ENCODE results near the gene MFAP2. TPM values are rescaled to one million over a fixed set of nuclear protein-coding genes. Genes with fewer than 3 reads are reported as not detected.

MFAP2 gene
- total RNA-seq, 1 donor: 60.3 TPM

- DNase-seq (ENCODE audit: low read depth): peak; percentile 97
- no peak overlapping the region for H3K4me3 ChIP-seq (ENCODE audit: low read depth, low read length)
- peak; percentile 13 for TF ChIP-seq CTCF (IDR thresholded peaks at IDR 0.05; ENCODE audit: insufficient read depth, low read length)
Measured at GRCh38 chr1:16984717-16985116, 4.3 kb upstream of the MFAP2 start.

GRCh38 chr1:16983649-16984048 is 3.2 kb upstream of the MFAP2 start:
- DNase-seq (ENCODE audit: low read depth): no peak
- TF ChIP-seq CTCF (IDR thresholded peaks at IDR 0.05; ENCODE audit: insufficient read depth, low read length): no peak
- H3K4me3 ChIP-seq (ENCODE audit: low read depth, low read length): no peak overlapping the region

GRCh38 chr1:16982902-16983301 is 2.5 kb upstream of the MFAP2 start:
- no peak for DNase-seq (ENCODE audit: low read depth)
- no peak for TF ChIP-seq CTCF (IDR thresholded peaks at IDR 0.05; ENCODE audit: insufficient read depth, low read length)
- no peak overlapping the region for H3K4me3 ChIP-seq (ENCODE audit: low read depth, low read length)

- no peak for TF ChIP-seq CTCF (IDR thresholded peaks at IDR 0.05; ENCODE audit: insufficient read depth, low read length)
- DNase-seq (ENCODE audit: low read depth): peak; percentile 83
- peak overlapping the region; percentile 94 for H3K4me3 ChIP-seq (ENCODE audit: low read depth, low read length)
Measured at GRCh38 chr1:16981269-16981849, 939 bp upstream of the MFAP2 start.

GRCh38 chr1:16979475-16980327 is 719 bp downstream of the MFAP2 start:
- DNase-seq (ENCODE audit: low read depth): peak; percentile 58
- H3K4me3 ChIP-seq (ENCODE audit: low read depth, low read length): peak overlapping the region; percentile 94
- no peak for TF ChIP-seq CTCF (IDR thresholded peaks at IDR 0.05; ENCODE audit: insufficient read depth, low read length)

GRCh38 chr1:16978567-16979474 is 1.6 kb downstream of the MFAP2 start:
- peak overlapping the region; percentile 94 for H3K4me3 ChIP-seq (ENCODE audit: low read depth, low read length)
- no peak for TF ChIP-seq CTCF (IDR thresholded peaks at IDR 0.05; ENCODE audit: insufficient read depth, low read length)
- DNase-seq (ENCODE audit: low read depth): peak; percentile 94
